ENCODE data around the gene C1orf210.

Gene C1orf210

DNA sequence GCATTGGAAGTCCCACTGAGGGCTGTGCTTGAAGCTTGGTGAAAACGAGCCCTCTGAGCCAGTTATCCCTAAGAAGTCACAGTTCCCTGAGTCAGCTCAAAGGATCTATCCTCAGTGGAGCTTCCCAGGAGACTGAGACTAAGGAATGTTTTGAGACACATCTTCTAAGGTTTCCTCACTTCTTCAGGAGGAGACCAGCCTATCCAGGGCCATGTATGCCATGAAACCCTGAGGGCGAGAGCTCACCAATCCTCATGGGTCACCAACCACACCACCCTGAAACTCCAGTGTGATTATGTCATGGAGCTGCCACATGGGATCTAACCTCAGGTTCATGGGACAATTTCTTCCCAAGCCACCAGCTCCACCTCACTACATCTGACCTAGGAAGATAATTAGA lies 7.8 kb upstream of the C1orf210 start:
- DNase-seq = no peak

DNA sequence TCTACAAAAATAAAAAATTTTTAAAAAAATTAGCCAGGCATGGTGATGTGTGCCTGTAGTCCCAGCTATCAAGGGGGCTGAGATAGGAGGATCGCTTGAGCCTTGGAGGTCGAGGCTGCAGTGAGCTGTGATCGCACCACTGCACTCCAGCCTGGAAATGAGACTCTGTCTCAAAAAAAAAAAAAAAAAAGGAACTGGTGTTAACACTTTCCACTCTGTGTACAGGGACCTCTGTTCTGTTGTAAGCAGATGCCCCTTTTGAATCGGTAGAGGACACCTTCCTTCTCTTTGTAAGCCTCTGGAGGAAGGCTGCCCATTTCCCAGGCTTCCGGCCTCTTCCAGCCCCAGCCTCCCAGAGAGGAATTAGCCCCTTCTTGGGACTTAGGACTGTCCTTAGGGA lies 7.3 kb upstream of the C1orf210 start:
- no peak for DNase-seq

DNA sequence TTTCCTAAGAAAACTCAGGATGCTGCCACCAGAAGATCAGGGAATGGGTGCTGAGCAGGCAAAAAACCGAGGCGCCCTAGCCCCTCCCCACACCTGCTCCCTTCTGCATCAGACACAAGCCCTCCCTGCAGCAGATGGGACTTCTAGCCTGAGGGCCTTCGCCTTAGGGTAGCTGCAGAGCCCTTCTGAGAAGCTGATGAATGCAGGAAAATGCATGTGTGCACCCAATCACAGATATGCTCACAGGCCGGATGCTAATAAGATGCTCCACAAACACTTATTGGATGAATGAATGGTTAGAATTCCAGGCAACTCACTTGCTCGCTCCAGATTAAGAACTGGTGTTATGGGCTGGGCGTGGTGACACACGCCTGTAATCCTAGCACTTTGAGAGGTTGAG lies 6.8 kb upstream of the C1orf210 start:
- no peak for DNase-seq

DNA sequence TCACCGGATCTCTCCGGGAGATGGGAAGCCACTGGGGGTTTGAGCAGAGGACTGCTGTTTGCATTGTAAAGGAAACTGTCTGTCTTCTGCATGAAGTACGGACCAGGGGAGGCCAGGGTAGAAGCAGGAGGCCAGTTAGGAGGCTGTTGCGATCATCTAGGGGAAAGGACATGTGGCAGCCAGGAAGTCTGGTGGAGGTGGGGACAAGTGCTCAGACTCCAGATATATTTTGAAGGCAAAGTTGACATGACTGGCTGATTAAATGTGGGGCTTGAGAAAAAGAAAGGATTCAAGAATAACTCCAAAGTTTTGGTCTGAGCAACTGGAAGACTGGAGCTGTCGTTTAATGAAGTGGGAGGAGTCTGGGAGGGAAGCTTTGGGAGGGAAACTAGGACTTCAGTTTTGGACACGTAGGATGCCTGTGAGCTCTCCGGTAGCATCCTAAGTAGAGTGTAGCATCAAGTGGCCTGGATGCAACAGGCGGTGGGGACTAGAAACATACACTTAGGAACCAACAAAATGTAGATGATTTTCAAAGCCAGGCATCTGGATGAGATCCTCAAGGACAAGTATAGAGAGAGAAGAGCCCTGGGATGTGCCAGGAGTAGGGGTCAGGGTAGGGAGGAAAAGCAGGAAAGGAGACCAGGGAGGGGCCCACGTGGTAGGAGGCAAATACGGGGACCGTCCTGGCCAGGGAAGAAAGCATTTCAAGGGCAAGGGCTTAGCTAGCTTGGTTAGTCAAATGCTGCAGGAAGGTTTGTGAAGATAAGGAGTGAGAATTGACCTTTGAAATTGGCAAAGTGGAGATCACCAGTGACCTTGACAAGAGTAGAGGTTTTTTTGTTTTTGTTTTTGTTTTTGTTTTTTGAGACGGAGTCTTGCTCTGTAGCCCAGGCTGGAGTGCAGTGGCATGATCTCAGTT lies 3.7 kb upstream of the C1orf210 start:
- no peak for DNase-seq

DNA sequence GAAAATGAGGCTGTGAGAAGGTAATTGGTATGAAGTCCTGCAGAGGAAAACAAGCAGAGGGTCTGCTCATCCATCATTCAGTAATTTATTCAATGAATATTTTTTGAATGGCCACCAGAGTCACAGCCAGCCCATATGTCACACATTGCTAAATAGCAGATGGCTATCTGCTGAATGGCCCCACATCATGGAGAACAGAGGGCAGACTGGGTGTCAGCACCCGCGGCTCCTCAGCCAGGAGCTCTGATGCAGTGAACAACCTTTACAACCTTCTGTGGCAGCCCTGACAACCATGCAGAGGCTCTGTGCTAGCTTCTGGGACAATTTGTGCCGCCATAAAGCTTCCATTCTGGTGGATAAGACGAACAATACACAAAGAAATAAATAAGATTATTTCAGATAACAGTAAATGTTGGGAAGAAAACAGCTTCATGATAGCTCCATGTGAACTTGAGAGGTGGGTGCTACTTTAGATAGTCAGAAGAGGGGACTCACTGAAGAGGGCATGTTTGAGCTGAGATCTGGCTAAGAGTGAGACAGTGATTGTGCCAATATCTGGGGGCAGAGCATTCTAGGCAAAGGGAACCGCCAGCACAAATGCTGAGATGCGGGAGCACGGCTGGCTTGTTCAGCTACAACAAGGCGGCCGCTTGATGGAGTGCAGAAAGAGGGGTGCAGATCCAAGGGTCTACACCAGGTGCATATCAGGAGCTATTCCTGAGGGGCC lies 2.8 kb upstream of the C1orf210 start:
- DNase-seq = no peak

DNA sequence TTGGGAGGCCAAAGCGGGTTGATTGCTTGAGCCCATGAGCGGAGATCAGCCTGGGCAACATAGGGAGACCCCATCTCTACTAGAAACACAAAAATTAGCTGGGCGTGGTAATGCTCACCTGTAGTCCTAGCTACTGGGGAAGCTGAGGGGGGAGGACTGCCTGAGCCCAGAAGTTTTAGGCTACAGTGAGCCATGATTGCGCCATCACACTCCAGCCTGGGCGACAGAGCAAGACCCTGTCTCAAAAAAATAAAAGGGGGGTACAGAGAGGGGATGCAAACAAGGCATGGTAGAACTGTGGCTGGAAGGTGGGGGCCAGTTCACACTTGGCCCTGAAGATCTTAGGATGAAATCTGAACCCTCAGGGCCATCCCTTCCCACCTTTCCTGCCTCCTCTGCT lies 1.2 kb upstream of the C1orf210 start:
- DNase-seq = no peak

DNA sequence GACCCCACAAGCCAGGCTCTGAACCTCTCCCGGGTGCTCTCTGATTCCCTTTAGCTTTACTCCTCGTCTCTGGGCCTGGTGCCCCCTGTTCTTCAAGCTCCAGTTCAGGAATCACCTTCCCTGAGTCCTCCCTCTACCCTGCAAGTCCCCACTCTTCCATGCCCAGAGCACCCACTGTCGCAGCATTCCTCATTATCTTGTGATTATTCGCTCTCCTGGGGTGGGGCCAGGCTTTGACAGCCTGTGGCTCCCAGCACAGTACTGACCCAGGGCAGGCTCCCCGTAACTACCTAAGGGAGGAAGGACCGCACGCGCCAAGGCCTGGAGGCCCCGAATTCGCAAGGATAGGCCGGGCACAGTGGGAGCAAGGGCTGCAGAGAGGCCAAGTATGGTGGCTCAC lies 734 bp upstream of the C1orf210 start:
- DNase-seq = no peak

DNA sequence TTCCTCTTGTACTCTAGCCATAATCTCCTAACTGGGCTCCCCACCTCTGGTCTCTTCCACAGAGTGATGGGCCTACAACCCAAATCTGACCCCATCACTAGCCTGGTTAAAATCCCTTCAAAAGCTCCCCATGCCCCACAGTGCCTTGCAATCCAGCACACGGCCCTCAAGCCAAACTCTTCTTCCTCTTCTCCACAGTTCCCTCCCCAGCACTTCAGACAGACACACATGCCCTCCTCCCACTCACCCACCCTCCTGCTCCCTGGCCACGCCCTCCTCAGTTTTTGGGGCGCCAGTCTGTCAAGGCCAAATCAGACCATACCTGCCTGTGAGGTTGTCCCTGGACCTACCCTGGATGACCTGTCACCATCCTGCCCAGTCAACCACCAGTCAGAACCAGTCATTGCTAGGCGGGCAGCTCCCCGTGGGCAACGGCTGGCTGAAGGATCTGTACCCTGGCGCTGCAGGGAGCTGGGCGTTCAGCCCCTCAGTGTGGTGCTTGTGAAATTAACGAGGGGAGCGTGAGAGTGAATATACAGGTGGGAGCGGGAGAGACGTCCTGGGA lies 753 bp downstream of the C1orf210 start:
- DNase-seq = no peak

DNA sequence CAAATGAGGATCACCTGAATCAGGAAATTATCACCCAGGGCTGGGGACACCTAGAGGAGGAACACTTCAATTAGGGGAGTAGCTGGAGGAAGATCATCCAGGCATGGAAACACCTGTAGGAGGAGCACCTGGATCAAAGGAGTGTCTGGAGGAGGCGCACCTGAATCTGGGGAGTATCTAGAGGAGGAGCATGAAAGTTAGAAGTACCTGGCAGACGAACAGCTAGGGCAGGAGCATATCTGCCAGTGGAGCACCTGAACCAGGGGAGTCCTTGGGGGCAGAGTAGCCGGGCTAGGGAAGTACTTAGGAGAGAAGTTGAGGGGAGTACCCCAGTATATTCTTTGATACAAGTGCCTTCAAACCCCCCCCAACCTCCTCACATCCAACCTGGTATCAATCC lies 1.3 kb downstream of the C1orf210 start:
- no peak for DNase-seq

DNA sequence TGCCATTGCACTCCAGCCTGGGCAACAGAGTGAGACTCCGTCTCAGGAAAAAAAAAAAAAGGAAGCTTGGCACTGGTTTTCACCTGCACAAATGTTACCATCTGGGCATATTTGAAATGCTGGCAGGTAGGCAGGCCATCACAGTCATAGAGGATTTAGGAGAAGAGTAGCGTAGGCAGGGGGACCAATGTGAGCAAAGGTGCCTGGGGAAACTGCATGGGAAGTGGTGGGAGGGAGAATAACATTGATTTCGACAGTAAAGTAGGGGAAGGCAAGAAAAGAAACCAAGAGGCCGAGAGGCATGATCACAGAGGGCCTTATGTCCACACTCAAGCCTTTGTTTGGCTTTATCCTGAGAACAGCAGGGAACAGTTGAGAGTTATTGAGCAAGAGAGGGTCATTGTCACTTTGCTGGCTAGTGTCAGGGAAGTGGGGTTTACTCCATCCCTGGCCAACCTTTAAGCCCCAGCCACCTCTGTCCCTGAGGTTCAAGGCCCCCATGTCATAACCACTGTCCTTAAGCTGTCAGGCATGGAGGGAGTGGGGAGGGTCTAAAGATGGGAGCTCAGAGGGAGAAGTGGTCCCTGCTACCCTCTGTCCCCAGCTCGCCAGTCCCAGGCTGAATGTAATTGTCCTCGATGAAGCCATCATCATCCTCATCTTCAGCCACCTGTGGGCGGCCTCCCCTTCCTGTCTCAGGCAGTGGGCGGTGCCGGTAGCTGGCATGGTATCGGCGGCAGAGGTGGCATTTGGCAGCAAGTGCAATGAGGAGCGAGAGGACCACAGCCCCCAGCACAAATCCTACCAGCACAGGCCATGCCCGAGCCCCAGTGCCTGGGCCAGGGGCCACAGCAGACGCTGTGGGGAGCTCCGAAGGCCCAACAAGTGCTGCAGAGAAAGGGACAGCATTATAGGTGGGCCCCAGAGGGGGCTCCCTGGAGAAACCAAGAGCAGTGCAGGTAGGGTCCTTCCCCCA lies 2.9 kb downstream of the C1orf210 start:
- no peak for DNase-seq

DNA sequence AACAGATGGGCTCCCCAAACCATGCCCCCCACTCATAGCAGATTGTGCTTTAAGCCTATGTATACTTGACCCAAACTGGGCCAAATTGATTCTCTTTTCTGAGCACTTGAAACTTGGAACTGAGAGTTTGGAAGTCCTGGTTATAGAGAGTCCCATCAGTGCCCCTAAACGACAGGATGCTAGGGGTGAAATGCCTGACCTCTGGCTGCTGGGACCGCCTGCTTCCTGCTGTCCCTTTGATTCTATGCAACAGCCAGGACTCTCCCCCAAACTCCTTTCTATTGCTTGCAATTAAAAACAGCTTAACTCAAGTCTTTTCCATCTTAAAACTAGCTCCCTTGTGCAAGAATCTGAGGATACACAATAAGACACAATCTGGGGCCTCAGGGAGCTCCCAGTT lies 4.7 kb downstream of the C1orf210 start:
- no peak for DNase-seq

DNA sequence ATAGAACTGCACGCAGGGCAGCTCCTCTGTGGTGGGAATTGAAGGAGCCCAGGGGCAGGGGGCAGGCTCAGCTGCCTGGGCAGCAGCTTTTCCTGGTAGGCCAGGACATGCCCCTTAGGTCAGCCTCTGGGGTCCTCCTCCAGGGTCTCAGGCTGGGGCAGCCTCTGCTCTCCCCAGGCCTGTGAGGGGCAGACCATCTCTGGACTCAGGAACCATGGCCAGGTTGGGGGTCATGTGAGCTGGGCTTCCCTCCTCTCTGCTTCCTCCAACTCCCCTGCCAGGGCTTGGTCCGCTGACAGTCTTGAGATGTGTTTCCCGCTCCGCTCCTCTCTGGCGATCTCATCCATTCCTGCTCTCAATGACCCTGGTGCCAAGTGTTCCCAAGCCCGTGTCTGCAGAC lies 5.7 kb downstream of the C1orf210 start:
- no peak for DNase-seq

DNA sequence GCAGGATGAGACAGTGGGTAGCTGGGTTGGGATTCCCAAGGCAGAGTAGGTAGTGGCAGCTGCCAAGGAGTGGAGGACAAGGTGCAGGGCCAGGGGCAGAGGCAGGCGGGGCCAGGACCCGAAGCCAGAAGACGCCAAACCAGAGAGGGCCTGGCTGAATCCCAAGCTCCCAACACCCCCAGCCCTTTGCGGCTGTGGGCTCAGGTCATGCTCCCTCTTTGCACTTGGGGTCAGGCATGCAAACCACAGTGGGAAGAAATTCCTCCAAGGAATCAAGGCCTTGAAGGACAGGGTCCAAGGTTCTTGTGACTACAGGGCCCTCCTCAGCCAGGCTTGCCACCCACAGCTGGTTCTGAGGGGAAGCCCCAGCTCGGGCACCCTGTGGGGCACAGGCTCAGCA lies 6.2 kb downstream of the C1orf210 start:
- DNase-seq = no peak

DNA sequence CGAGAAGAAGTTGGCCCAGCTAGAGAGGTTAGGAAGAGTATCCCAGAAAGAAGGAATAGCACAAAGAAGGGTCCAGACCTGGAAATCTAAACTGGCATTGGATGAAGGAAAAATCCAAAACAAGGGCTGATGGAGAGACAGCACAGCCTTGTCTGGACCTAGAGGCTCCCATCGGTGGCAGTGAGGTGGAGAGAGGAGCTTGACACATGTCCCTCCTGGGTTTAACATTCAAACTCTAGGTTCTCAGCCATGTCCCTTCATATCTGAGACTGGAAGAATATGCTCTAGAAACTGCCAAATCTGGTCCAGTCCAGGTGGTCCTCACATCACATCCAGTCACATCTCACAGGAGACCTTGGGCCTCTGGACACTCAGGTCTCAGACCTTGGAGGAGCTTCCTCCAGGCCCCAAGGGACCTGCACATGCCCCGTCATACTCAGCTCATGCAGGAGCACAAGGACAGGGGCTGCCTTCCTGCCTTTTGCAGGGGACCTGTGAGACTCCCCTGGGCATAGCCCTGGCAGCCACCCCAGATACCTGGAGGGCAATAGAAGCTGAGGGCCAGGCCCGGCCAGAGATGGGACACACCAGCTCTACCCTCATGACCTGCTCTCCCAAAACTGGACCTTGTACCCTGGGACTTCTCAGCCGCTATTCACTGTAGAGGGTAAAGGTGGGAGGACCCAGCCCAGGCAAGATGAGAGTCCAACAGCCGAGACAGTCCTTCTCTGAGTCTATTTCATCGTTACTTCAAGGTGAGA lies 8.1 kb downstream of the C1orf210 start:
- DNase-seq = no peak

DNA sequence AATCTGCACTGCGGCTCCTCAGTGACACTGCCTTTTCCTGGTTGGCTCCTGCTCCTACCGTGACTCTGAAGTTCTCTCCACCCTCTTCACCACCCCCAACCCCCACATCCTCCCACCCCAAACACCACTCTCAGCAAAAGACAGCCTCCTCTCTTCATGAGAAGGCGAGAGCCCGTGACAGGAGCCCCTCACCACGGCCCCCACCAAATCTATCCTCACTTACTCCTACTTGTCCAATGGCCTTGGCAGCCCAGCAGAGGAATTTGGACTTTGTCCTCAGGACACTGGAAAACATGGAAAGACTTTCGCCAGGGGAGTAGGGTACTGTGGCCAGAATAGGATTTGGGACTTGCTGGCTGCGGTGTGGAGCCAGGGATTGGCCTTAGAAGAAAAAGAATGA lies 8.7 kb downstream of the C1orf210 start:
- no peak for DNase-seq

DNA sequence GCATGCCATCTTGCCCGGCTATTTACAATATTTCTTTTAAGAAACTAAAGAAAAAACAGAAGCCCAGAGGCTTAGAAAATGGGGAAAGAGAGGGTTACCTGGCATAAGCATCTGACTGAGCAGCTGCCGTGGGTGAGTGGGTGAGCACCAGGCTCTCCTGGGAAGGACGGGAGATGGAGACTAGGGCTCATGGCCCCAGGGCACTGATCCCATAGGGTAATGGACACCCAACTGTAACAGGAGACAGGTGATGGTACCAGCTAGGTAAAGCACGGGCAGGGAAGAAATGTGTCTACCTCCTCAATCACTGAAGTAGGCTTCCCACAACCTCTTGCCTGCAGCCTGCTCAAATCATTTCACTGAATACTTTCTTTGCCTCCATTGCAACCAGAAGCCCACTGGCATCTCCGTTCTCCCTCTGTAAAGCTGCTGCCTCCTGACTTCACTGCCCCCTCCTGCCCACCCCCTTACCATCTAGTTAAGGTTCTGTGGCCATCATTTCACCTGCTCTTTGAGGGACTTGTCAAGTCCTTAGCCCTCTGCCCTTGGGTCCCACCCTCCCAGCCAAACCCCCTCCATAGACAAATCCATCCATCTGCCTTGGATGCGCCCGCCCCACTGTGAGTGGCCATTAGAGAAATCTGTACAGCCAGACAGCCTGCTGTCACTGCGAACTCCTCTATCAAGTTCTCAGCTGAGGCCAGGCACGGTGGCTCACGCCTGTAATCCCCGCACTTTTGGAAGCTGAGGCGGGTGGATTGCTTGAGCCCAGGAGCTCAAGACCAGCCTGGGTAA lies 9.4 kb downstream of the C1orf210 start:
- DNase-seq = no peak

DNA sequence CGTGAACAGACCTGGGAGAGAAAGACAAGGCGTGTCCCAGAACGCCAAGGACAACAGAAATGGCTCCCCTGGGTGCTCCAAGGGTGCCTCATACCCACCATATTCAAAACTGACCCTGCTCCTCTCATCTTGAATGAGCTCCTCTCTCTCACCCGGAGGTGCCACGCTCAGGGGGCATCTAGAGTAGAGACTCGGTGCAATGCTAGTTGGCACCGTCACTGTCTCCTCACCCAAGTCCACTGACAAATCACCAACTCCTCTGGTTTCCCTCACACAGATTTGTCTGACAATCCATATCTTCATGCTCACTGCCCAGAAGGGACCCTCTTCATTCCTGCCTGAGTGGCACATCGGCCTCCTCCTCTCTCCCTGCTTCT lies 10.6 kb downstream of the C1orf210 start:
- no peak for DNase-seq

DNA sequence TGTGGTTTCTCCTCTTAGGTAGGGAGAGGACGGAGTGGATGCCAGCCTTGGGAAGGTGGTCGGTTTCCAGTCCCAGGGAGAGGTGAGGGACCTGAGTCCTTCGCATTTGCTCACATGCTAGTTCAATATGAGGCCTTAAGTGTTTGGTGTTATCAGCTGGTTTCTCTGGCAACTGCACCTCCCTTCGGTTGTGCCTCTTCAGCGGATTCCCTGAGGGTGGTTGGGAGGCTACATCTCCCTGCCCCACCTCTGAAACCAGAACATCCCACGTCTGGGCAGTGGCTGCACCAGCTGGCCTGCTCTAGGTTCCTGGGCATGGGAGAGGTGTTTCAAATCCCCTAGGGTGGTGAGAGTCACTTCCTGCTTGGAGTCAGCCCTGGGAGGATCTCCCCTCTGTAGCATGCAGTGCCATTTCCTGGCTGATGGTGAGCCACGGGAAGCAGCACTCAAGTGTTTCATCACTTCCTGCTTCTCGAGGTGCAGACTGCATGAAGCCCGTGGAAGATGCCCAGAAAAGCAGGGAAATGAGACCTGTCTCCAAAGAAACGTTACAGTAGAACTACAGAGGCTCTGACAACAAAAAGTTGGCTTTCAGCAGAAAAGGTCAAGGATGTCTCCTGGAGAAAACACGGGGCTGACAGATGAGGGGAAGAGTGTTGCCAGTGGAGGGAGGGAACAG lies 11.1 kb downstream of the C1orf210 start:
- DNase-seq = no peak

DNA sequence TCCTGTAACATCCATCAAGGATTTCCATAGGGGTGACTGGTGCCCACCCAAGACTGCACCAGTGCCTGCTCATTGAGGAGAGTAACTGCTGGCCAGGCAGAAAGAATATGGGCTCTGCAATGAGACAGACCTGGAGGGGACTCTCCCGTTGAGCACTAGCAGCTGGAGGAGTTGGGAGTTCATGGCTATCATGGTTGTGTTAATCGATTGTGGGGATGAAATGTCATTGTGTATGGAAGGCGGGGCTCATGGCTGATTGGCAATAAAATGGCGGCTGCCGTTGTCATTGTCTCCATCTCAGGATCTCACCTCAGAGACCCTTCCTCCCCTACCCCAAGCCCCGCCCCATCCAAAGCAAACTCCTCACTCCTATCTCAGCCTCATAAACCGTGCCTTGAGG lies 11.7 kb downstream of the C1orf210 start:
- no peak for DNase-seq

Data from NCI-H1105 (cell line).